ENCODE data around the gene VWC2L.

The VWC2L gene

GRCh38 chr2:214469728-214470127 lies 58.9 kb downstream of the VWC2L start:
- Histone ChIP-seq H3K9me3 (ENCODE audit: control insufficient read depth, insufficient read depth, low read length) (no peaks in the 10 kb centered on the region), H3K36me3 (ENCODE audit: control insufficient read depth, insufficient read depth, low read length) (no peaks in the 10 kb centered on the region), H3K4me3 (ENCODE audit: low read depth, low read length) (no peak overlapping the region), H3K27me3 (ENCODE audit: control insufficient read depth, insufficient read depth, low read length) (no peaks in the 10 kb centered on the region), H3K9ac (ENCODE audit: low read depth, low read length) (no peak overlapping the region), H3K4me1 (ENCODE audit: control insufficient read depth, insufficient read depth, low read length) (no peaks in the 10 kb centered on the region), H3K27ac (ENCODE audit: low read depth, low read length) (no peak overlapping the region)

- Histone ChIP-seq H3K36me3 (ENCODE audit: control insufficient read depth, insufficient read depth, low read length) (no peaks in the 10 kb centered on the region), H3K27me3 (ENCODE audit: control insufficient read depth, insufficient read depth, low read length) (no peaks in the 10 kb centered on the region), H3K9ac (ENCODE audit: low read depth, low read length) (no peak overlapping the region), H3K9me3 (ENCODE audit: control insufficient read depth, insufficient read depth, low read length) (no peaks in the 10 kb centered on the region), H3K27ac (ENCODE audit: low read depth, low read length) (no peak overlapping the region), H3K4me3 (ENCODE audit: low read depth, low read length) (no peak overlapping the region), H3K4me1 (ENCODE audit: control insufficient read depth, insufficient read depth, low read length) (no peaks in the 10 kb centered on the region)
Observed at GRCh38 chr2:214471382-214471781, 60.5 kb downstream of the VWC2L start.

- Histone ChIP-seq H3K36me3 (ENCODE audit: control insufficient read depth, insufficient read depth, low read length) (no peaks in the 10 kb centered on the region), H3K4me1 (ENCODE audit: control insufficient read depth, insufficient read depth, low read length) (no peaks in the 10 kb centered on the region), H3K9me3 (ENCODE audit: control insufficient read depth, insufficient read depth, low read length) (no peaks in the 10 kb centered on the region), H3K27me3 (ENCODE audit: control insufficient read depth, insufficient read depth, low read length) (no peaks in the 10 kb centered on the region), H3K27ac (ENCODE audit: low read depth, low read length) (no peak overlapping the region), H3K4me3 (ENCODE audit: low read depth, low read length) (no peak overlapping the region), H3K9ac (ENCODE audit: low read depth, low read length) (no peak overlapping the region)
Observed at GRCh38 chr2:214471990-214472389, 61.1 kb downstream of the VWC2L start.

- no peaks in the 10 kb centered on the region for H3K27me3 ChIP-seq (ENCODE audit: control insufficient read depth, insufficient read depth, low read length)
- no peaks in the 10 kb centered on the region for H3K4me1 ChIP-seq (ENCODE audit: control insufficient read depth, insufficient read depth, low read length)
- H3K36me3 ChIP-seq (ENCODE audit: control insufficient read depth, insufficient read depth, low read length): no peaks in the 10 kb centered on the region
- no peak overlapping the region for H3K27ac ChIP-seq (ENCODE audit: low read depth, low read length)
- no peak overlapping the region for H3K4me3 ChIP-seq (ENCODE audit: low read depth, low read length)
- H3K9ac ChIP-seq (ENCODE audit: low read depth, low read length): no peak overlapping the region
- H3K9me3 ChIP-seq (ENCODE audit: control insufficient read depth, insufficient read depth, low read length): no peaks in the 10 kb centered on the region
Observed at GRCh38 chr2:214477305-214477704, 66.5 kb downstream of the VWC2L start.

- no peak overlapping the region for H3K4me3 ChIP-seq (ENCODE audit: low read depth, low read length)
- H3K27me3 ChIP-seq (ENCODE audit: control insufficient read depth, insufficient read depth, low read length): no peaks in the 10 kb centered on the region
- no peaks in the 10 kb centered on the region for H3K4me1 ChIP-seq (ENCODE audit: control insufficient read depth, insufficient read depth, low read length)
- H3K27ac ChIP-seq (ENCODE audit: low read depth, low read length): no peak overlapping the region
- H3K9ac ChIP-seq (ENCODE audit: low read depth, low read length): no peak overlapping the region
- H3K36me3 ChIP-seq (ENCODE audit: control insufficient read depth, insufficient read depth, low read length): no peaks in the 10 kb centered on the region
- H3K9me3 ChIP-seq (ENCODE audit: control insufficient read depth, insufficient read depth, low read length): no peaks in the 10 kb centered on the region
Observed at GRCh38 chr2:214481204-214481603, 70.3 kb downstream of the VWC2L start.

GRCh38 chr2:214482728-214483127 lies 71.9 kb downstream of the VWC2L start:
- no peak overlapping the region for H3K4me3 ChIP-seq (ENCODE audit: low read depth, low read length)
- no peaks in the 10 kb centered on the region for H3K4me1 ChIP-seq (ENCODE audit: control insufficient read depth, insufficient read depth, low read length)
- H3K9me3 ChIP-seq (ENCODE audit: control insufficient read depth, insufficient read depth, low read length): no peaks in the 10 kb centered on the region
- no peak overlapping the region for H3K9ac ChIP-seq (ENCODE audit: low read depth, low read length)
- H3K27me3 ChIP-seq (ENCODE audit: control insufficient read depth, insufficient read depth, low read length): no peaks in the 10 kb centered on the region
- no peak overlapping the region for H3K27ac ChIP-seq (ENCODE audit: low read depth, low read length)
- no peaks in the 10 kb centered on the region for H3K36me3 ChIP-seq (ENCODE audit: control insufficient read depth, insufficient read depth, low read length)

- H3K27me3 ChIP-seq (ENCODE audit: control insufficient read depth, insufficient read depth, low read length): no peaks in the 10 kb centered on the region
- H3K27ac ChIP-seq (ENCODE audit: low read depth, low read length): no peak overlapping the region
- no peak overlapping the region for H3K9ac ChIP-seq (ENCODE audit: low read depth, low read length)
- no peak overlapping the region for H3K4me3 ChIP-seq (ENCODE audit: low read depth, low read length)
- H3K9me3 ChIP-seq (ENCODE audit: control insufficient read depth, insufficient read depth, low read length): no peaks in the 10 kb centered on the region
- no peaks in the 10 kb centered on the region for H3K36me3 ChIP-seq (ENCODE audit: control insufficient read depth, insufficient read depth, low read length)
- no peaks in the 10 kb centered on the region for H3K4me1 ChIP-seq (ENCODE audit: control insufficient read depth, insufficient read depth, low read length)
Observed at GRCh38 chr2:214484239-214484638, 73.4 kb downstream of the VWC2L start.

GRCh38 chr2:214484701-214485100 lies 73.8 kb downstream of the VWC2L start:
- H3K27ac ChIP-seq (ENCODE audit: low read depth, low read length): no peak overlapping the region
- no peak overlapping the region for H3K9ac ChIP-seq (ENCODE audit: low read depth, low read length)
- no peaks in the 10 kb centered on the region for H3K36me3 ChIP-seq (ENCODE audit: control insufficient read depth, insufficient read depth, low read length)
- H3K4me3 ChIP-seq (ENCODE audit: low read depth, low read length): no peak overlapping the region
- H3K4me1 ChIP-seq (ENCODE audit: control insufficient read depth, insufficient read depth, low read length): no peaks in the 10 kb centered on the region
- H3K27me3 ChIP-seq (ENCODE audit: control insufficient read depth, insufficient read depth, low read length): no peaks in the 10 kb centered on the region
- no peaks in the 10 kb centered on the region for H3K9me3 ChIP-seq (ENCODE audit: control insufficient read depth, insufficient read depth, low read length)

GRCh38 chr2:214489181-214489580 lies 78.3 kb downstream of the VWC2L start:
- Histone ChIP-seq H3K36me3 (ENCODE audit: control insufficient read depth, insufficient read depth, low read length) (no peaks in the 10 kb centered on the region), H3K27ac (ENCODE audit: low read depth, low read length) (no peak overlapping the region), H3K9me3 (ENCODE audit: control insufficient read depth, insufficient read depth, low read length) (no peaks in the 10 kb centered on the region), H3K4me1 (ENCODE audit: control insufficient read depth, insufficient read depth, low read length) (no peaks in the 10 kb centered on the region), H3K4me3 (ENCODE audit: low read depth, low read length) (no peak overlapping the region), H3K9ac (ENCODE audit: low read depth, low read length) (no peak overlapping the region), H3K27me3 (ENCODE audit: control insufficient read depth, insufficient read depth, low read length) (no peaks in the 10 kb centered on the region)

- Histone ChIP-seq H3K36me3 (ENCODE audit: control insufficient read depth, insufficient read depth, low read length) (no peaks in the 10 kb centered on the region), H3K27me3 (ENCODE audit: control insufficient read depth, insufficient read depth, low read length) (no peaks in the 10 kb centered on the region), H3K4me3 (ENCODE audit: low read depth, low read length) (no peak overlapping the region), H3K4me1 (ENCODE audit: control insufficient read depth, insufficient read depth, low read length) (no peaks in the 10 kb centered on the region), H3K9ac (ENCODE audit: low read depth, low read length) (no peak overlapping the region), H3K9me3 (ENCODE audit: control insufficient read depth, insufficient read depth, low read length) (no peaks in the 10 kb centered on the region), H3K27ac (ENCODE audit: low read depth, low read length) (no peak overlapping the region)
Observed at GRCh38 chr2:214489702-214490101, 78.8 kb downstream of the VWC2L start.

- no peak overlapping the region for H3K4me3 ChIP-seq (ENCODE audit: low read depth, low read length)
- H3K9ac ChIP-seq (ENCODE audit: low read depth, low read length): no peak overlapping the region
- H3K36me3 ChIP-seq (ENCODE audit: control insufficient read depth, insufficient read depth, low read length): no peaks in the 10 kb centered on the region
- no peaks in the 10 kb centered on the region for H3K4me1 ChIP-seq (ENCODE audit: control insufficient read depth, insufficient read depth, low read length)
- H3K27ac ChIP-seq (ENCODE audit: low read depth, low read length): no peak overlapping the region
- no peaks in the 10 kb centered on the region for H3K9me3 ChIP-seq (ENCODE audit: control insufficient read depth, insufficient read depth, low read length)
- no peaks in the 10 kb centered on the region for H3K27me3 ChIP-seq (ENCODE audit: control insufficient read depth, insufficient read depth, low read length)
Observed at GRCh38 chr2:214492152-214492551, 81.3 kb downstream of the VWC2L start.

- no peak overlapping the region for H3K4me3 ChIP-seq (ENCODE audit: low read depth, low read length)
- H3K9ac ChIP-seq (ENCODE audit: low read depth, low read length): no peak overlapping the region
- H3K9me3 ChIP-seq (ENCODE audit: control insufficient read depth, insufficient read depth, low read length): no peaks in the 10 kb centered on the region
- H3K27ac ChIP-seq (ENCODE audit: low read depth, low read length): no peak overlapping the region
- no peaks in the 10 kb centered on the region for H3K4me1 ChIP-seq (ENCODE audit: control insufficient read depth, insufficient read depth, low read length)
- H3K36me3 ChIP-seq (ENCODE audit: control insufficient read depth, insufficient read depth, low read length): no peaks in the 10 kb centered on the region
- no peaks in the 10 kb centered on the region for H3K27me3 ChIP-seq (ENCODE audit: control insufficient read depth, insufficient read depth, low read length)
Observed at GRCh38 chr2:214492608-214493007, 81.8 kb downstream of the VWC2L start.

Data from HUES48 (cell line).